ENCODE results near the gene ZNF358.

The ZNF358 gene

DNA sequence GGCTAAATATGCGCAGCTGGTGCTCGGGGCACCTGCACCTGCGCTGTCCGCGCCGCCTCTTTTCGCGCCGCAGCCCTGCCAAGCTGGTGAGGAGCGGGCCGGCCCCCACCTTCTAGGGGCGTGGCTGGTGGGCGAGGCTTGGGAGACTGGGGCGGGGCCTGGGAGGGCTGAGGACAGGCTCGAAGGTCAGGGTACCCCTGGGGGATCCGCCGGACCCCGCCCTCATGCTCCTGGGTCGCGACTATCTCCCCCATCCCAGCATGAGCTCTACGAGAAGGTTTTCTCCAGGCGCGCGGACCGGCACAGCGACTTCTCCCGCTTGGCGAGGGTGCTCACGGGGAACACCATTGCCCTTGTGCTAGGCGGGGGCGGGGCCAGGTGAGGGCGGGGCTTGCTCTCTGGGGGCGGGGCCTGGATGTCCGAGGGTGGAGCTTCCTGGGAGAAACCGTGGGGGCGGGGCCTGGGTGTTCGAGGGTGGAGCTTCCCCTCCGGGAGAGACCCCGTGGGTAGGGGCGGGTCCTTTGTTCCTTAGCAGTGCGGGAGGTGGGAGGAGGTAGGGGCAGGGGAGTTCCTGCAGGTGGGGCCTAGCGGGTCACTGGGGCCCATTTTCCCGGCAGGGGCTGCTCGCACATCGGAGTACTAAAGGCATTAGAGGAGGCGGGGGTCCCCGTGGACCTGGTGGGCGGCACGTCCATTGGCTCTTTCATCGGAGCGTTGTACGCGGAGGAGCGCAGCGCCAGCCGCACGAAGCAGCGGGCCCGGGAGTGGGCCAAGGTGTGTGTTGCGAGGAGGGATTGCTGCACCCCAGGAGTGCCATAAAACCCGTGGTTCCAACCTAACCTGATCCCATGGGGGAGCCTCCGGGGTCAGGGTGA is 39.3 kb downstream of the ZNF358 start:
- FAIRE-seq = no peak
- no peak for DNase-seq (ENCODE audit: insufficient read length)
- TF ChIP-seq TAF1 (IDR thresholded peaks at IDR 0.05; ENCODE audit: borderline replicate concordance, low read depth, low read length) (no peak), POLR2A (IDR thresholded peaks at IDR 0.05; ENCODE audit: low read depth, low read length) (no peak), POLR2AphosphoS5 (IDR thresholded peaks at IDR 0.05; ENCODE audit: low read depth, low read length) (no peak)

DNA sequence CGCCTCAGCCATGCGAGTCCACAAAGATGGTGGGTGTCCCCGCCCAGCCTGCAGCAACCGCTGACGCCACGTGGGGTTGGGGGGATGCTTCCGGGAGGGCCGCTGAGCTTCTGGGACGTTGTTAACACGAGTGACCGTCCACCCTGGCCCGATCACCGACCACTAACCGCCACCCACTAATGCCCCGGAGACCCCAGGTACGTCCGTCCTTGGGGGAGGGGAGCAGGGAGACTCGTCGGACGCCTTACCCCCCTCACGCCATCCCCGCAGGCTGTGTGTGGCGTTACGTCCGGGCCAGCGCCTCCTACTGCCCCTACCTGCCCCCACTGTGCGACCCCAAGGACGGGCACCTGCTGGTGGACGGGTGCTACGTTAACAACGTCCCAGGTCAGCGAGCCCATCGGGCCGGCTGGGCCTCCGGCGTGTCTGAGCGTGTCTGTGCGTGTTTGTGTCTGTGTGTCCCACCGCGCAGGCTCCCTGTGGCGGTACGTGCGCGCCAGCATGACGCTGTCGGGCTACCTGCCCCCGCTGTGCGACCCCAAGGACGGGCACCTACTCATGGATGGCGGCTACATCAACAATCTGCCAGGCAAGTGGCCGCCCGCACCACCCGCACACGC is 40.9 kb downstream of the ZNF358 start:
- DNase-seq (ENCODE audit: insufficient read length) (no peak), FAIRE-seq (no peak)
- TF ChIP-seq POLR2A (IDR thresholded peaks at IDR 0.05; ENCODE audit: low read depth, low read length) = no peak
- TF ChIP-seq POLR2AphosphoS5 (IDR thresholded peaks at IDR 0.05; ENCODE audit: low read depth, low read length) = no peak
- TF ChIP-seq TAF1 (IDR thresholded peaks at IDR 0.05; ENCODE audit: borderline replicate concordance, low read depth, low read length) = no peak

DNA sequence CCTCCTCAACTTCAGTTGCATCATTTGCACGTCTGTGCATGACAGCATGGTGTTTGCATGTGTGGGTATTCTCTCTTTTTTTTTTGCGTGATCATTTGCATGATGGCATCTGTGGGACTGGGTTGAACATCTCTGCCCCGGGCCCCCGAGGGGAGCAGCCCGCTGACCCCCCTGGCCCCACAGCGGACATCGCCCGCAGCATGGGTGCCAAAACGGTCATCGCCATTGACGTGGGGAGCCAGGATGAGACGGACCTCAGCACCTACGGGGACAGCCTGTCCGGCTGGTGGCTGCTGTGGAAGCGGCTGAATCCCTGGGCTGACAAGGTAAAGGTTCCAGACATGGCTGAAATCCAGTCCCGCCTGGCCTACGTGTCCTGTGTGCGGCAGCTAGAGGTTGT is 42.8 kb downstream of the ZNF358 start:
- DNase-seq (ENCODE audit: insufficient read length) (no peak), FAIRE-seq (no peak)
- TF ChIP-seq POLR2A (IDR thresholded peaks at IDR 0.05; ENCODE audit: low read depth, low read length) (no peak), POLR2AphosphoS5 (IDR thresholded peaks at IDR 0.05; ENCODE audit: low read depth, low read length) (no peak), TAF1 (IDR thresholded peaks at IDR 0.05; ENCODE audit: borderline replicate concordance, low read depth, low read length) (no peak)

DNA sequence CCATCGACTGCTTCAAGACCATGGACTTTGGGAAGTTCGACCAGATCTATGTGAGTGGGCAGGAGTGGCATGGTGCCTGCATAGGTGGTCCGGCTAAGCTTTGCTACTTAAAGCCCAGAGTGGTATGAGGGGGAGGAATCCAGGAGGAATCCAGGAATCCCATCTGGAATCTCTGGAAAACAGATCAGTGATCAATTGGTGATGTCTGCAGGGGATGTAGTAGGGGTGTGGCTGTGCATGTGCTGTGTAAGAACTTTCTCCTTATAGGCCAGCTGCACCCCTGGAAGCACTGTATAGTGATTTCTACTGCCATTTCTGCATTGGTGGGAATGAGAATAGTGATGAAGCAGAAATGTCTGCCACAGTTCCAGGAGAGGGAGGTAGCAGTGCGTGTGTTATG is 43.2 kb downstream of the ZNF358 start:
- DNase-seq (ENCODE audit: insufficient read length) (no peak), FAIRE-seq (no peak)
- TF ChIP-seq POLR2AphosphoS5 (IDR thresholded peaks at IDR 0.05; ENCODE audit: low read depth, low read length) (no peak), POLR2A (IDR thresholded peaks at IDR 0.05; ENCODE audit: low read depth, low read length) (no peak), TAF1 (IDR thresholded peaks at IDR 0.05; ENCODE audit: borderline replicate concordance, low read depth, low read length) (no peak)

DNA sequence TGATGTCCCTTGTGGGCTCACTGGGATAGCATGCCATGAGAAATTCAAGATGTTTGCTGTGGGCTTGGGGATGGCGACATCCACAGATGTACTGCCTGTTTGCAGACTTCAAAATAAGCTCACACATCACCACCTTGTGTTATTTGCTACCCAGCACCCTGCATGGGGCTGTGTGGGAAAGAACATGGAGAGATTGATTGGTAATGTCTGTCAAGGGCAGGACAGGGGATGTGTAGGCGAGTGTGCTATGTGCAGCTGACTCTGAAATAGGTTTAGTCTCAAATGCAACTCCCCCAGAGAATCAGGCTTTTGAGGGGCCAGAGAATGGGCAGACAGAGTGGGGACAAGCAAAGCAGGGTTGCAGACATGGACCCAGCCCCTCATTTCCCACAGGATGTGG is 44.4 kb downstream of the ZNF358 start:
- DNase-seq (ENCODE audit: insufficient read length) (no peak), FAIRE-seq (no peak)
- TF ChIP-seq POLR2A (IDR thresholded peaks at IDR 0.05; ENCODE audit: low read depth, low read length) = no peak
- no peak for TF ChIP-seq TAF1 (IDR thresholded peaks at IDR 0.05; ENCODE audit: borderline replicate concordance, low read depth, low read length)
- TF ChIP-seq POLR2AphosphoS5 (IDR thresholded peaks at IDR 0.05; ENCODE audit: low read depth, low read length) = no peak

DNA sequence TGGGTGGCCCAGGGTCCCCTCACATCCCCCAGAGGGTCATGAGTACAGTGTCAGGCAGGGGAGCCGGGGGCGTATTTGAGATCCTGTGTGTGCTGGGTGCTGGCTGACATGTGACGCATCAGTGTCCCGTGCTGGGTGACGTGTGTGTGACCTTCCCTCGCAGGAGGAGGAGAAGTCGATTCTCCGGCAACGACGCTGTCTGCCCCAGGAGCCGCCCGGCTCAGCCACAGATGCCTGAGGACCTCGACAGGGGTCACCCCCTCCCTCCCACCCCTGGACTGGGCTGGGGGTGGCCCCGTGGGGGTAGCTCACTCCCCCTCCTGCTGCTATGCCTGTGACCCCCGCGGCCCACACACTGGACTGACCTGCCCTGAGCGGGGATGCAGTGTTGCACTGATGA is 45.4 kb downstream of the ZNF358 start:
- no peak for DNase-seq (ENCODE audit: insufficient read length)
- no peak for TF ChIP-seq POLR2AphosphoS5 (IDR thresholded peaks at IDR 0.05; ENCODE audit: low read depth, low read length)
- no peak for TF ChIP-seq POLR2A (IDR thresholded peaks at IDR 0.05; ENCODE audit: low read depth, low read length)
- no peak for TF ChIP-seq TAF1 (IDR thresholded peaks at IDR 0.05; ENCODE audit: borderline replicate concordance, low read depth, low read length)
- FAIRE-seq = no peak

DNA sequence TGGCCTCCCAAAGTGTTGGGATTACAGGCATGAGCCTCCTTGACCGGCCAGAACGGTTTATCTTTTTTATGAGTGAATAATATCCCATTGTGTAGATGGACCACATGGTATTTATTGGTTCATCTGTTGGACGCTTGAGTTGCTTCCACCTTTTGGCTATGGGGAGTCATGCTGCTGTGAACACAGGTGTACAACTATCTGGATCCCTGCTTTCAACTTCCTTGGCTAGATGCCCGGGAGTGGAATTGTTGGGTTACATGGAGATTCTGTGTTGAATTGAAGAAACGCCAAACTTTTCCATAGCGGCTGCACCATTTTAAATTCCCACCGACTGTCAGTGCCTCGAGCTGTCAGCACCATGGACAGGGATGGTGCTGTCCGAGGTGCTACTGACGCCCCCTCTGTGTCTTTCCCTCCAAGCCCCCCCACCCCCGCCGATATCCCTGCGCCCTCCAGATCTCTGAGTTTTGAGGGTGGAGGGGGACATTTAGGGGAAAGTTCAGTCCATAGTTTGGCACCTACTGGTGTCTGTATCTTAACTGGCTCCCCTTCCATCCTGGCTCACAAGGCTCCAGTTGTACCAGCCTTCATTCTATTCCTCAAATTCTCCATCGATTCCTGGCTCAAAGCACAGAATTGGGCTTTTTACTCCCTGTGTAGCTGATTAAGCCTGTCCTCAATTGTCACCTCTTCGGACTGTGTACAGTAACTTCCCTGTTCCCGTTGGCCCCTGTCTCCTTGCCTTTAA is 46.9 kb downstream of the ZNF358 start:
- no peak for DNase-seq (ENCODE audit: insufficient read length)
- FAIRE-seq = no peak
- TF ChIP-seq POLR2AphosphoS5 (IDR thresholded peaks at IDR 0.05; ENCODE audit: low read depth, low read length) = no peak

DNA sequence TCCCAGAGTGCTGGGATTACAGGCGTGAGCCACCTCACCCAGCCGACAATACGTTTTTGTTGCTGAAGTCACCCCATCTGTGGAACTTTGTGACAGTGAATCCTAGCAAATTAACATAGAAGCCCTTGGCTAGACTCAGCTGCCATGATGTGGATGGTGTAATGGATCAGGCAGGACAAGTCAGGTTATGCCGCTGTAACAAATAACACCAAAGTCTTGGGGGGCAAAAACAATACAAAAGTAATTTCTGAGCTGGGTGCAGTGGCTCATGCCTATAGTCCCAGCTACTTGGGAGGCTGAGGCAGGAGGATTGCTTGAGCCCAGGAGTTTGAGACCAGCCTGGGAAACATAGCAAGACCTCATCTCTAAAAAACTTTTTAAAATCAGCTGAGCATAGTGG is 49.0 kb downstream of the ZNF358 start:
- FAIRE-seq (no peak), DNase-seq (ENCODE audit: insufficient read length) (no peak)

DNA sequence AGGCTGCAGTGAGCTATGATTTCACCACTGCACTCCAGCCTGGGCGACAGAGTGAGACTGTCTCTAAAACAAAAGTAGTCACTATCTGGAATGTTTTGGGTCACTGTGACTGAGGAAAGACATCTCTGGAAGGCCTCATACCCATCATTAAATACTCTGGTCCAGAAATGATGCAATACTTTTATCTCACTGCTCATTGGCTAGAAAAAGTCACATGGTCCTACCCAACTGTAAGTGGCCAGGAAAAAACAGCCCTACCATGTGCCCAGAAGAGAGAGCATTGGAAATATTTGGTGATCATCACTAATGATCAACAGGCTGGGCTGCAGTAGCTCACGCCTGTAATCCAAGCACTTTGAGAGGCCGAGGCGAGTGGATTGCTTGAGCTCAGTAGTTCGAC is 49.4 kb downstream of the ZNF358 start:
- no peak for DNase-seq (ENCODE audit: insufficient read length)

More for the DNA sequence above, 49.0 kb downstream of the ZNF358 start:
- TF ChIP-seq TAF1 (IDR thresholded peaks at IDR 0.05; ENCODE audit: borderline replicate concordance, low read depth, low read length) (no peak), POLR2AphosphoS5 (IDR thresholded peaks at IDR 0.05; ENCODE audit: low read depth, low read length) (no peak), POLR2A (IDR thresholded peaks at IDR 0.05; ENCODE audit: low read depth, low read length) (no peak)

More for the DNA sequence above, 49.4 kb downstream of the ZNF358 start:
- FAIRE-seq = no peak
- TF ChIP-seq POLR2AphosphoS5 (IDR thresholded peaks at IDR 0.05; ENCODE audit: low read depth, low read length) (no peak), TAF1 (IDR thresholded peaks at IDR 0.05; ENCODE audit: borderline replicate concordance, low read depth, low read length) (no peak), POLR2A (IDR thresholded peaks at IDR 0.05; ENCODE audit: low read depth, low read length) (no peak)

All from GM12892 (cell line).